Suprapubic skin (tissue), 4 donors: ENCODE data around the gene LRRC4C. TPM values are rescaled to one million over a fixed set of nuclear protein-coding genes. Genes with fewer than 3 reads are reported as not detected.

ENCODE experiments used
- DNase-seq, 2 donors: peaks; one replicate each; pipeline ENCODE4 v3.0.0-alpha.2; 2019; ENCODE audit warnings: low spot score in 2 of 2
- H3K27ac ChIP-seq: fragments of 200-600 bp; sonication (generic); one replicate; pipeline ENCODE4 v1.5.1; 2019
- H3K27me3 ChIP-seq: fragments of 200-600 bp; sonication (generic); one replicate; pipeline ENCODE4 v1.5.1; 2019
- H3K36me3 ChIP-seq: fragments of 200-600 bp; sonication (generic); one replicate; pipeline ENCODE4 v1.5.1; 2019
- H3K4me1 ChIP-seq: fragments of 200-600 bp; sonication (generic); one replicate; pipeline ENCODE4 v1.5.1; 2019
- H3K4me3 ChIP-seq: fragments of 200-600 bp; sonication (generic); one replicate; pipeline ENCODE4 v1.5.1; 2019; ENCODE audit warnings: mild to moderate bottlenecking
- H3K9me3 ChIP-seq: fragments of 200-600 bp; sonication (generic); one replicate; pipeline ENCODE4 v1.5.1; 2019
- EP300 ChIP-seq: sonication (generic); formaldehyde crosslinking; IDR thresholded peaks from one replicate; pipeline ENCODE4 v1.6.1; 2017; ENCODE audit warnings: antibody characterized with exemption
- POLR2A ChIP-seq, 2 donors: fragments of 450-650 bp; IDR thresholded peaks; one replicate each; pipeline ENCODE4 v1.6.1; 2017; ENCODE audit warnings: antibody characterized with exemption in 2 of 2, mild to moderate bottlenecking in 2 of 2, moderate library complexity in 2 of 2
- POLR2AphosphoS5 ChIP-seq, 3 donors: sonication (generic); formaldehyde crosslinking; IDR thresholded peaks; one replicate each; pipeline ENCODE4 v1.6.1; 2017; ENCODE audit warnings: antibody characterized with exemption in 3 of 3
- WGBS: methylation state at CpG from one replicate; pipeline ENCODE4 v1.1.5; 2018; 5-methylcytosine and 5-hydroxymethylcytosine counted together
- total RNA-seq, 4 donors: library from RNA; depleted of rRNA; stranded (reverse); fragments of >200 nt; gene quantifications; one replicate each; pipeline ENCODE4 v1.1.0, GENCODE V29; 2016
- TF ChIP-seq, protein P1 (sequence below), 2 donors: fragments of 200-600 bp in 1 of 2; fragments of 450-650 bp in 1 of 2; sonication (generic) in 1 of 2; IDR thresholded peaks; one replicate each; pipeline ENCODE4 v1.5.1; 2016 to 2019; ENCODE audit warnings: antibody characterized with exemption in 2 of 2, mild to moderate bottlenecking in 1 of 2, moderate library complexity in 1 of 2

LRRC4C gene
- total RNA-seq, 4 donors from 2014 or later = 0.19 to 1.1 (median 0.60) TPM; not detected in 1

DNA sequence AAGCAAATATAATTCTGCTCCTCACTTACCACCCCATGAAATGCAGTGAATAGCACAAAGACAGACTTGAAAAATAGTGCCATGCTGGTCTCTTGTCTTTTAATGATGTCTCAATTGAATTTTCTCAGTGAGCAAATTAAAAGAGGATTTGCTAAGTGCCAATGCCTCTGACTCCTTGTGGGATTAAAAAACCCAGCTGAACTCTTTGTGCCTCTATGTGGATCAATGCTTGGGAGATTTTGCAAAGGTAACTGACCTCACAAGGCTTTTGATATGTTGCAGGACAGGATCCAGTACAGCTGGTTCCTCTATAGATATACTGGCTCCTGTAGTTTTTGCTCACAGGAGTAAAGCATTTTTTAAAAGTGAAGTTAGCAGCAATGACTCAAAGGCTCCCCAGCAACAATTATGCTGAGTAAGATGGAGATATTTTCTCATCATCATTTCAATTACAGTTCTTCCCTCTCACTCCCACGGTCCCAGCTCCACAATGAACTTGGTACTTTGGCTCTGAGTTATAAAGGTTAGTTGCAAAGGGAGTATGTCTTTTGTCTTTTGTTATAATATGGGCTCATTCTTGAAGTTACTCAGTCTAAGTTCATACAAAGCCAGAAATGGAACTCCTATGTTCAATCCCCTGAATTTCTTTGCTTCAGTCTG lies 471.5 kb downstream of the LRRC4C start:
- Histone ChIP-seq H3K27me3 (no peaks in the 10 kb centered on the region), H3K9me3 (no peaks in the 10 kb centered on the region), H3K4me1 (no peaks in the 10 kb centered on the region), H3K36me3 (no peaks in the 10 kb centered on the region), H3K27ac (no peak overlapping the region), H3K4me3 (no peak overlapping the region)
- no peak for TF ChIP-seq EP300
- WGBS = 40% methylated on average over 1 of the region's 1 CpG
- DNase-seq = no peak

DNA sequence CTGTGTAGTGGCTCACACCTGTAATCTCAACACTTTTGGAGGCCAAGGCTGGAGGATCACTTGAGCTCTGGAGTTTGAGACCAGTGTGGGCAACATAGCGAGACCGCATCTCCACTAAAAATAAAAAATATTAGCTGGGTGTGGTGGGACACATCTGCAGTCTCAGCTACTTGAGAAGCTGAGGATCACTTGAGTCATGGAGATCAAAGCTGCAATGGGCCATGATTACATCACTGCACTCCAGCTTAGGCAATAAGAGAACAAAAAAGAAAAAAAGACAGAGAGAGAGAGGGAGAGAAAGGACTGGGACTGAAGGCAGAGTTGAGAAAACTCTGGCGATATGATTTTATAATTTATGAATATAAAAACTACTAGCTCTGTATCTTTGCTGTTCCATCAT lies 473.1 kb downstream of the LRRC4C start:
- H3K4me3 ChIP-seq = no peak overlapping the region
- DNase-seq = no peak
- peaks cover 8% of the 10 kb centered on the region for H3K9me3 ChIP-seq
- WGBS = 93% methylated on average over 3 of the region's 3 CpGs
- no peaks in the 10 kb centered on the region for H3K27me3 ChIP-seq
- H3K27ac ChIP-seq = no peak overlapping the region
- no peaks in the 10 kb centered on the region for H3K36me3 ChIP-seq
- no peak for TF ChIP-seq EP300
- TF ChIP-seq POLR2A (IDR thresholded peaks at IDR 0.05) = no peak
- no peak for TF ChIP-seq POLR2AphosphoS5 (IDR thresholded peaks at IDR 0.05)
- TF ChIP-seq, protein P1, sequence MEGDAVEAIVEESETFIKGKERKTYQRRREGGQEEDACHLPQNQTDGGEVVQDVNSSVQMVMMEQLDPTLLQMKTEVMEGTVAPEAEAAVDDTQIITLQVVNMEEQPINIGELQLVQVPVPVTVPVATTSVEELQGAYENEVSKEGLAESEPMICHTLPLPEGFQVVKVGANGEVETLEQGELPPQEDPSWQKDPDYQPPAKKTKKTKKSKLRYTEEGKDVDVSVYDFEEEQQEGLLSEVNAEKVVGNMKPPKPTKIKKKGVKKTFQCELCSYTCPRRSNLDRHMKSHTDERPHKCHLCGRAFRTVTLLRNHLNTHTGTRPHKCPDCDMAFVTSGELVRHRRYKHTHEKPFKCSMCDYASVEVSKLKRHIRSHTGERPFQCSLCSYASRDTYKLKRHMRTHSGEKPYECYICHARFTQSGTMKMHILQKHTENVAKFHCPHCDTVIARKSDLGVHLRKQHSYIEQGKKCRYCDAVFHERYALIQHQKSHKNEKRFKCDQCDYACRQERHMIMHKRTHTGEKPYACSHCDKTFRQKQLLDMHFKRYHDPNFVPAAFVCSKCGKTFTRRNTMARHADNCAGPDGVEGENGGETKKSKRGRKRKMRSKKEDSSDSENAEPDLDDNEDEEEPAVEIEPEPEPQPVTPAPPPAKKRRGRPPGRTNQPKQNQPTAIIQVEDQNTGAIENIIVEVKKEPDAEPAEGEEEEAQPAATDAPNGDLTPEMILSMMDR (IDR thresholded peaks at IDR 0.05) = no peak
- no peaks in the 10 kb centered on the region for H3K4me1 ChIP-seq

DNA sequence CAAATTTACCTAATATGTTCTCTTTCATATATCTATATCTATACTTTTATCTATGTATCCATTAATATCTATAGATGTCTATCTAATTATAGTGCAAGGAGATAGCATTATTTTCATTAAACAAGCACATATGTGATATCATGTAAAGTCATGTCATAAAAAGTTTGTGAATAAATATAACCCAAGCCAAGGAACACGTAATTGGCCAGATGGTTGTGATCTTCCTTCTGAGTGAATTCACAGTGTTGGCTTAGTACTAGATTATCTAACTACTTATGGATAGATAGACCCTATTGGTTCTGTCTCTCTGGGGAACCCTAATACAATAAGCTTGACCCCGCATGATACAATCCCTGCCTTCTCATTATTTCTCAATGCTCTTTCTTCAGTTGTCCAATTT lies 484.4 kb downstream of the LRRC4C start:
- Histone ChIP-seq H3K9me3 (peaks cover 3% of the 10 kb centered on the region), H3K27ac (no peak overlapping the region), H3K4me3 (no peak overlapping the region), H3K36me3 (no peaks in the 10 kb centered on the region), H3K27me3 (no peaks in the 10 kb centered on the region), H3K4me1 (no peaks in the 10 kb centered on the region)
- TF ChIP-seq, protein P1 (IDR thresholded peaks at IDR 0.05) = no peak
- TF ChIP-seq EP300 = no peak
- no peak for TF ChIP-seq POLR2AphosphoS5 (IDR thresholded peaks at IDR 0.05)
- TF ChIP-seq POLR2A (IDR thresholded peaks at IDR 0.05) = no peak
- 86% methylated on average over 2 of the region's 2 CpGs for WGBS
- DNase-seq = no peak

DNA sequence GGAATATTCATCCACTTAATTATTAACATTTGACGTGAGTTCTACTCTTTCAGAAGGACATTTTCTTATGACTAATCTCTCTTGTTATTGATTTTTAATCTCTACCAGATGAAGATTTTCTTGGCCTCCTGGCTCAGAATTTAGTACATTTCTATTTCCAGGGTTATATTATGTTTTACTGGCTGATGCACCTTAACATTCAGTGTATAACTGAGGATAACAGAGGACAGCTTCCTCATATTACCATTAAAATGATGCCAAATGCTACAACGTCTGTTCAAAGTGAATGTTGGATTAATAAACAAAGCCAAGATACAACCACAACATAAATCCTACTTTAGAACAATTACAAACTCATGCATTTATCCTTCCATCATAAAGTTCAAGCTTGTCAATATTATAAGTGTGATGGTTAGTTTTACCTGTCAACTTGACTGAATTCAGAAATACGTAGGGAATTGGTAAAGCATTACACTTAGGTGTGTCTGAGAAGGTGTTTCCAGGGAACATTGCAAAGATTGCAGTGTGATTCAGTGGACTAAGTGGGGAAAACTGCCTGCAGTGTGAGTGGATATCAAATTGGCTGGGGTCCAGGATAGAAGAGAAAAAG lies 485.2 kb downstream of the LRRC4C start:
- no peaks in the 10 kb centered on the region for H3K4me1 ChIP-seq
- no peak overlapping the region for H3K27ac ChIP-seq
- no peak overlapping the region for H3K4me3 ChIP-seq
- H3K36me3 ChIP-seq = no peaks in the 10 kb centered on the region
- no peaks in the 10 kb centered on the region for H3K27me3 ChIP-seq
- H3K9me3 ChIP-seq = peaks cover 3% of the 10 kb centered on the region
- TF ChIP-seq POLR2A (IDR thresholded peaks at IDR 0.05) (no peak), POLR2AphosphoS5 (IDR thresholded peaks at IDR 0.05) (no peak), EP300 (no peak)
- TF ChIP-seq, protein P1 (IDR thresholded peaks at IDR 0.05) = no peak
- 58% methylated on average over 3 of the region's 3 CpGs for WGBS
- no peak for DNase-seq

DNA sequence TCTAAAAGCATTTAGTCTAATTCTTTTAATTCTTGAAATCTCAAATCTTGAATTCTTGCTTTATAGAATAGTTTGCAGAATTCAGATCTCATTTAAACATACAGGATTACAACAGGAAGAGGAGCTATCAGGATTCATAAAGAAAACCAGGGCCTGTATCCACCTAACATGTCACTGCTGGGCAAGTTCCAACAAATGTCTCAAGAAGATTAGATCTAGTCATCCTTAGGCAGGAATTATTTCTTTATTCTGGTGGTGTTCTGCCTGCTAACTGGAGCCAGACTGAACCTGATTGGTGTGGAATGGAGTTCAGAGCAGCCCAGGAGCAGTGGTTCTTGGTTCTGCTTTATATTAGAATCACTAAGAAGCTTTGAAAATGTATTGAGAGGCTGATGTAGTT lies 500.7 kb downstream of the LRRC4C start:
- no peak for DNase-seq
- Histone ChIP-seq H3K4me1 (no peaks in the 10 kb centered on the region), H3K27me3 (no peaks in the 10 kb centered on the region), H3K36me3 (no peaks in the 10 kb centered on the region), H3K4me3 (no peak overlapping the region), H3K9me3 (no peaks in the 10 kb centered on the region), H3K27ac (no peak overlapping the region)
- TF ChIP-seq, protein P1 (IDR thresholded peaks at IDR 0.05) = no peak
- TF ChIP-seq POLR2A (IDR thresholded peaks at IDR 0.05) (no peak), EP300 (no peak), POLR2AphosphoS5 (IDR thresholded peaks at IDR 0.05) (no peak)
